Gastrocnemius medialis (tissue), 4 donors: Measurements from ENCODE around the gene SETD4. TPM values are rescaled to one million over a fixed set of nuclear protein-coding genes. Genes with fewer than 3 reads are reported as not detected.
"Not testable (repeated sequence)": the region's sequence is repeated elsewhere in the genome, so short reads cannot be mapped to it uniquely, and the experiment has no call there.

ENCODE experiments used
- ATAC-seq, 2 donors: fragments of 150-250 bp; one replicate each; pipeline ENCODE4 v1.9.1; 2016
- DNase-seq, 2 donors: peaks; one replicate each; pipeline ENCODE4 v3.0.0-alpha.2; 2019
- H3K27ac ChIP-seq, 4 donors: fragments of 200-600 bp; sonication (generic); 1 replicate in 1 of 4; 2 replicates in 3 of 4; pipeline ENCODE4 v1.5.1; 2016 to 2018; ENCODE audit warnings: mild to moderate bottlenecking in 2 of 4, moderate library complexity in 1 of 4
- H3K27me3 ChIP-seq, 3 donors: fragments of 200-600 bp; sonication (generic) in 2 of 3; 1 replicate in 1 of 3; 2 replicates in 2 of 3; pipeline versions ENCODE4 v1.5.1 to v1.6.0; 2016 to 2019; ENCODE audit warnings: mild to moderate bottlenecking in 1 of 3, moderate library complexity in 1 of 3
- H3K36me3 ChIP-seq, 2 donors: fragments of 200-600 bp; sonication (generic) in 1 of 2; one replicate each; pipeline ENCODE4 v1.5.1; 2017 to 2018
- H3K4me1 ChIP-seq, 2 donors: fragments of 200-600 bp; sonication (generic) in 1 of 2; one replicate each; pipeline ENCODE4 v1.5.1; 2016 to 2017; ENCODE audit warnings: mild to moderate bottlenecking in 2 of 2
- H3K4me3 ChIP-seq, 4 donors: fragments of 200-600 bp; sonication (generic) in 3 of 4; 1 replicate in 1 of 4; 2 replicates in 3 of 4; pipeline ENCODE4 v1.5.1; 2016 to 2019; ENCODE audit warnings: mild to moderate bottlenecking in 2 of 4
- H3K9me3 ChIP-seq, 3 donors: fragments of 200-600 bp; sonication (generic) in 2 of 3; 1 replicate in 1 of 3; 2 replicates in 2 of 3; pipeline ENCODE4 v1.5.1; 2016 to 2019
- POLR2A ChIP-seq, 2 donors: fragments of 450-650 bp; IDR thresholded peaks; one replicate each; pipeline ENCODE4 v1.6.1; 2017; ENCODE audit warnings: antibody characterized with exemption in 2 of 2, mild to moderate bottlenecking in 2 of 2, moderate library complexity in 2 of 2
- in situ Hi-C, 4 donors: fragments of 200-750 bp; cut with MboI; loops; one replicate each; pipeline versions ENCODE4 v1.15.0 to v1.8.0; 2017; ENCODE audit warnings: low sequenced_read_pairs in 4 of 4
- intact Hi-C: fragments of 100-400 bp; cut with DNase I; formaldehyde crosslinking; loops from one replicate; pipeline ENCODE4 v1.15.1; 2023; ENCODE audit warnings: low total_unique reads
- total RNA-seq, 4 donors: library from RNA; depleted of rRNA; stranded (reverse); fragments of >200 nt; gene quantifications; one replicate each; pipeline versions ENCODE4 v1.1.0 to v1.2.3, GENCODE V29; 2016
- TF ChIP-seq, protein P1 (sequence below), 5 experiments: fragments of 450-650 bp in 3 of 5; fragments of 200-600 bp in 2 of 5; sonication (generic) in 2 of 5; IDR thresholded peaks in 4 of 5; conservative IDR thresholded peaks in 1 of 5; 1 replicate in 4 of 5; 2 replicates in 1 of 5; pipeline ENCODE4 v1.5.1; 2016 to 2019; ENCODE audit warnings: antibody characterized with exemption in 5 of 5, mild to moderate bottlenecking in 3 of 5, moderate library complexity in 3 of 5

The SETD4 gene
- total RNA-seq, 4 donors from 2014 or later = 5.9 to 21.7 (median 16.7) TPM

DNA sequence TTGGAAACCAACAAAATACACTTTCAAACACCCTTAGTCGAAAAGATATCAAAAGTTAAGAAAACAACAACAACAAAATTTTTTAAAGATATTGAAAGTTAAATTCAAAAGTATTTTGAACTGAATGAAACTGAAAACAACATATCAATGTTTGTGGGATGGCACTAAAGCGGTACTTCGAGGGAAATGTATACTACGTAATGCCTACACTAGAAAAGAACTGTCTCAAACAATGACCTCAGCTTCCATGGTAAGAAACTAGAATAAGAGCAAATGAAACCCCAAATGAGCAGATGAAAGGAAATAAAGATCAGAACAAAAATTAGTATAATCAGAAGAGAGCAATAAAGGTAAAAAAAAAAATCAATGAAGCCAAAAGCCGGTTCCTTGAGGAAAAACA is 15.6 kb upstream of the SETD4 start:
- TF ChIP-seq POLR2A (IDR thresholded peaks at IDR 0.05) = no peak
- TF ChIP-seq, protein P1, sequence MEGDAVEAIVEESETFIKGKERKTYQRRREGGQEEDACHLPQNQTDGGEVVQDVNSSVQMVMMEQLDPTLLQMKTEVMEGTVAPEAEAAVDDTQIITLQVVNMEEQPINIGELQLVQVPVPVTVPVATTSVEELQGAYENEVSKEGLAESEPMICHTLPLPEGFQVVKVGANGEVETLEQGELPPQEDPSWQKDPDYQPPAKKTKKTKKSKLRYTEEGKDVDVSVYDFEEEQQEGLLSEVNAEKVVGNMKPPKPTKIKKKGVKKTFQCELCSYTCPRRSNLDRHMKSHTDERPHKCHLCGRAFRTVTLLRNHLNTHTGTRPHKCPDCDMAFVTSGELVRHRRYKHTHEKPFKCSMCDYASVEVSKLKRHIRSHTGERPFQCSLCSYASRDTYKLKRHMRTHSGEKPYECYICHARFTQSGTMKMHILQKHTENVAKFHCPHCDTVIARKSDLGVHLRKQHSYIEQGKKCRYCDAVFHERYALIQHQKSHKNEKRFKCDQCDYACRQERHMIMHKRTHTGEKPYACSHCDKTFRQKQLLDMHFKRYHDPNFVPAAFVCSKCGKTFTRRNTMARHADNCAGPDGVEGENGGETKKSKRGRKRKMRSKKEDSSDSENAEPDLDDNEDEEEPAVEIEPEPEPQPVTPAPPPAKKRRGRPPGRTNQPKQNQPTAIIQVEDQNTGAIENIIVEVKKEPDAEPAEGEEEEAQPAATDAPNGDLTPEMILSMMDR (IDR thresholded peaks at IDR 0.05 in 4 of 5, conservative IDR thresholded peaks at IDR 0.05 in 1 of 5) = no peak
- Histone ChIP-seq H3K9me3 (no peaks in the 10 kb centered on the region), H3K27ac (no peak overlapping the region), H3K27me3 (no peaks in the 10 kb centered on the region), H3K4me3 (no peak overlapping the region), H3K4me1 (peaks cover 21 to 24% of the 10 kb centered on the region in 2 donors), H3K36me3 (peaks cover 0 to 14% of the 10 kb centered on the region in 2 donors)
- ATAC-seq (no peak), DNase-seq (no peak)
- intact Hi-C loops = no loop called here
- in situ Hi-C loops = no loop called here

DNA sequence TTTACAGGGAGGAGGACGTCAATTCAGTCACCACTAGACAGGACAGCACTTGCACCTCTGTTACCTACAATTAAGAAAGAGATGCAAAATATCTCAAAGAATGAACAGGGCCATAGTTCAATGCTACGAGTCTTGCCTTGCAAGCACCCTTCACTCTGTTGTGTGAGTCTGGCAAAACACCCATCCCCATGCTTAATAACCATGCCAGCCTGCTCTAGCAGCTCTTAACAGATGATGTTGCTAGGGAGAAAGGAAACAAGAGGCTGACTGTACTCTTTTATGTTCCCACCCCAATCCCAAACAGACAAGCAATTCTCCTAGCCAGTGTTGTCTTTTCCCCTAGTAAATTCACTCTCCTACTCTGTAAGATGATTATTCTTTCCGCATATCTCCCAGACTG is 14.8 kb upstream of the SETD4 start:
- intact Hi-C loops = no loop called here
- TF ChIP-seq, protein P1 (IDR thresholded peaks at IDR 0.05 in 4 of 5, conservative IDR thresholded peaks at IDR 0.05 in 1 of 5) = no peak
- TF ChIP-seq POLR2A (IDR thresholded peaks at IDR 0.05) = no peak
- Histone ChIP-seq H3K9me3 (no peaks in the 10 kb centered on the region), H3K27ac (no peak overlapping the region), H3K4me1 (peaks cover 29 to 32% of the 10 kb centered on the region in 2 donors), H3K36me3 (peaks cover 0 to 14% of the 10 kb centered on the region in 2 donors), H3K27me3 (no peaks in the 10 kb centered on the region), H3K4me3 (no peak overlapping the region)
- ATAC-seq (no peak), DNase-seq (no peak)
- in situ Hi-C loops = no loop called here

DNA sequence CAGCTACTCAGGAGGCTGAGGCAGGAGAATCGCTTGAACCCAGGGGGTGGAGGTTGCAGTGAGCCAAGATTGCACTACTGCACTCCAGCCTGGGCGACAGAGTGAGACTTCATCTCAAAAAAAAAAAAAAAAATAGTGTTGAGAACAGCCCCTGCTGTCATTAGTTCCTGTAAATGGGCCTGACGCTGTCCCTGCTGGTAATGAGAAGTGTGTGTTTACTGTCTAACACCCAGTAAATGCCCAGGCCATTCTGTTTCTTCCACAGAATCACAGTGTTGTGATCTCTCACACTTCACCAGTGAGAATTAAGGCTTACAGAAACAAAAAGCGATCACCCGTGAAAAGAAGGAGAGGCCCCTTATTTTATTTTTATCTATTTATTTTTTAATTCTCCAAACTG is 13.6 kb upstream of the SETD4 start:
- intact Hi-C loops = loop anchor here (5.0 kb wide), 1 partner anchor 38 kb away; no protein-coding TSS in a partner anchor
- H3K27me3 ChIP-seq, H3K4me3 ChIP-seq, H3K9me3 ChIP-seq, ATAC-seq, H3K27ac ChIP-seq, DNase-seq, in situ Hi-C loops: not testable (repeated sequence)
- peaks cover 39% of the 10 kb centered on the region in 2 donors for H3K4me1 ChIP-seq
- peaks cover 0 to 14% of the 10 kb centered on the region in 2 donors for H3K36me3 ChIP-seq

DNA sequence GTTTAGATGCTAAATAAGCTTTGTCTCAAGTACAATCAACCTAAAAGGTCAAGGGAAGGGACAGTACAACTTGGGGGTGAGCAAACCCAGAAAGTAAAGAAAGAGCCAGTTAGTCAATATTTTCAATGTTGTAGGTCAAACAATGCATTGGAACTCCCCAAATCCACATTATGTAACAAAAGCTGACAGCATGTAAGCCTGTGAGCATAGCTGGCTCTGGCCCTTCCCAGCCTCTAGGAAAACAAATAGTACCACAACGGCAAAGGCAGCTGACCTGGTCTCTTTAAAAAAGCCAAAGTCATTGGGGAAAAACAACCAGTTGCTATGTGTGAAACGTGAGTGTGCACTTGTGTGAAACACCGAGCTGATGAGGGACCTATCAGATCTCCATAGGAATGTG is 12.9 kb upstream of the SETD4 start:
- H3K36me3 ChIP-seq = peaks cover 0 to 14% of the 10 kb centered on the region in 2 donors
- intact Hi-C loops = loop anchor here (5.0 kb wide), 1 partner anchor 39 kb away; no protein-coding TSS in a partner anchor

DNA sequence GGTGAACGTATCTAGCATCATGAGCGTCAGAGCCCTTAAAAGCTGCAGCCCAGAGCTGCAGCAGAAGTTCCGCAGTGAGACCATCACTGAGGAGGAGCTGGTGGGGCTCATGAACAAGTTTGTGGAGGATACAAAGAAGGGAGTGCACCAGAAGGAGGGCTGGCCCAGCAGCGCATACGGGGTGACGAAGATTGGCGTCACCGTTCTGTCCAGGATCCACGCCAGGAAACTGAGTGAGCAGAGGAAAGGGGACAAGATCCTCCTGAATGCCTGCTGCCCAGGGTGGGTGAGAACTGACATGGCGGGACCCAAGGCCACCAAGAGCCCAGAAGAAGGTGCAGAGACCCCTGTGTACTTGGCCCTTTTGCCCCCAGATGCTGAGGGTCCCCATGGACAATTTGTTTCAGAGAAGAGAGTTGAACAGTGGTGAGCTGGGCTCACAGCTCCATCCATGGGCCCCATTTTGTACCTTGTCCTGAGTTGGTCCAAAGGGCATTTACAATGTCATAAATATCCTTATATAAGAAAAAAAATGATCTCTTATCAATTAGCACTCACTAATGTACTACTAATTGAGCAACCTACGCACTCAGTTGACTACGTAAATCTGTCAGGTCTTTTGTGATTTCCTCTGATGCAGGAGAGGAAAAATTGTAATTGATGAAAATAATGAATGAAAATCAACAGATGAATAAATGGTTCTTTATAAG is 12.3 kb upstream of the SETD4 start:
- H3K9me3 ChIP-seq = peaks cover 0 to 6% (median 0%) of the 10 kb centered on the region in 3 donors
- ATAC-seq (no peak), DNase-seq (no peak)
- in situ Hi-C loops = no loop called here
- intact Hi-C loops = loop anchor here (5.0 kb wide), 1 partner anchor 40 kb away; no protein-coding TSS in a partner anchor
- H3K36me3 ChIP-seq = peaks cover 0 to 14% of the 10 kb centered on the region in 2 donors
- peaks cover 39% of the 10 kb centered on the region in 2 donors for H3K4me1 ChIP-seq
- TF ChIP-seq, protein P1 (IDR thresholded peaks at IDR 0.05 in 4 of 5, conservative IDR thresholded peaks at IDR 0.05 in 1 of 5) = no peak
- TF ChIP-seq POLR2A (IDR thresholded peaks at IDR 0.05) = no peak
- no peaks in the 10 kb centered on the region for H3K27me3 ChIP-seq
- peak overlapping the region in 1 of 4 donors; percentile 90 for H3K27ac ChIP-seq
- no peak overlapping the region for H3K4me3 ChIP-seq

More for the DNA sequence above, 12.9 kb upstream of the SETD4 start:
- Histone ChIP-seq H3K27me3 (no peaks in the 10 kb centered on the region), H3K27ac (peak overlapping the region in 1 of 4 donors; percentile 14), H3K4me1 (peaks cover 39% of the 10 kb centered on the region in 2 donors), H3K4me3 (no peak overlapping the region), H3K9me3 (peaks cover 0 to 6% (median 0%) of the 10 kb centered on the region in 3 donors)
- DNase-seq (no peak), ATAC-seq (no peak)
- in situ Hi-C loops = no loop called here
- TF ChIP-seq, protein P1 (IDR thresholded peaks at IDR 0.05 in 4 of 5, conservative IDR thresholded peaks at IDR 0.05 in 1 of 5) = no peak
- TF ChIP-seq POLR2A (IDR thresholded peaks at IDR 0.05) = no peak
